ENCODE data around the gene HOXA9. TPM values are rescaled to one million over a fixed set of nuclear protein-coding genes. Genes with fewer than 3 reads are reported as not detected.

Gene HOXA9
- total and polyA plus RNA-seq, 2 of the 4 experiments (the other 2 are of a cell fraction) = 0.18 to 0.32 TPM

GRCh38 chr7:27213433-27214238, 48.3 kb upstream of the HOXA9 start (continued):
- no peak for TF ChIP-seq CEBPB (IDR thresholded peaks at IDR 0.05; ENCODE audit: low read depth, low read length)

GRCh38 chr7:27212497-27213432, 47.4 kb upstream of the HOXA9 start:
- Histone ChIP-seq H2AK9ac (replicated peaks; ENCODE audit: low read depth, low read length, poor library complexity) (no peak overlapping the region), H3K9me3 (ENCODE audit: control insufficient read depth, insufficient read depth, low read length) (no peaks in the 10 kb centered on the region), H2BK20ac (ENCODE audit: low read depth, low read length) (no peak overlapping the region), H3K36me3 (ENCODE audit: control insufficient read depth, insufficient read depth, low read length) (no peaks in the 10 kb centered on the region), H3K23ac (ENCODE audit: low read depth, low read length) (no peak overlapping the region), H2AK5ac (ENCODE audit: low read depth, low read length) (no peak overlapping the region), H3K18ac (ENCODE audit: low read depth, low read length) (no peak overlapping the region), H4K8ac (ENCODE audit: low read depth in 2 of 2, low read length in 2 of 2) (no peak overlapping the region), H2AFZ (replicated peaks; ENCODE audit: low read length, poor library complexity) (no peak overlapping the region), H3K14ac (replicated peaks; ENCODE audit: low read depth, low read length) (no peak overlapping the region), H3K27me3 (ENCODE audit: control insufficient read depth, insufficient read depth, low read length) (peaks cover 96% of the 10 kb centered on the region), H3K9ac (ENCODE audit: low read depth, low read length) (no peak overlapping the region), H3K4me3 (ENCODE audit: insufficient read depth, low read depth, low read length) (no peak overlapping the region), H4K91ac (ENCODE audit: insufficient read depth, low read depth, low read length) (no peak overlapping the region), H3K27ac (ENCODE audit: insufficient read depth, low read length) (no peak overlapping the region), H3K4ac (ENCODE audit: low read depth, low read length) (no peak overlapping the region), H3K9me1 (ENCODE audit: insufficient read depth, low read length) (no peaks in the 10 kb centered on the region), H2BK120ac (ENCODE audit: low read depth, low read length) (no peak overlapping the region), H3K56ac (ENCODE audit: extremely low read depth, insufficient read depth, low read length) (no peak overlapping the region), H3K4me1 (ENCODE audit: control insufficient read depth, insufficient read depth, low read length) (no peaks in the 10 kb centered on the region), H2BK15ac (ENCODE audit: low read depth, low read length) (no peak overlapping the region), H2BK5ac (ENCODE audit: low read depth, low read length, poor library complexity, severe bottlenecking) (no peak overlapping the region), H4K20me1 (ENCODE audit: insufficient read depth, low read length) (no peaks in the 10 kb centered on the region), H3K79me1 (ENCODE audit: low read depth in 1 of 2, low read length in 2 of 2) (no peaks in the 10 kb centered on the region), H4K5ac (ENCODE audit: low read depth, low read length) (no peak overlapping the region), H3K4me2 (ENCODE audit: low read depth, low read length) (no peak overlapping the region)
- CTCF ChIA-PET = no interaction called here
- POLR2A ChIA-PET (ENCODE audit: unreplicated experiment) = no interaction called here
- ATAC-seq (ENCODE audit: low read depth) (no peak), DNase-seq (no peak)
- intact Hi-C loops (cut with micrococcal nuclease) = loop anchor here (5.0 kb wide), 3 partner anchors 450 to 810 kb away; partner anchors contain the start of gene HIBADH
- WGBS, 2 experiments (ENCODE audit: extremely low coverage in 2 of 2, insufficient read length in 1 of 2) = 4% methylated on average over 20 of the region's 52 CpGs; no CpG with 5 or more reads in 1 of the 2 experiments
- no TSS peak for BruUV-seq (replicated peaks)
- in situ Hi-C loops (cut with MboI; ENCODE audit: low sequenced_read_pairs) = no loop called here
- dilution Hi-C loops (cut with HindIII; ENCODE audit: low sequenced_read_pairs, unreplicated experiment) = no loop called here
- no peak for TF ChIP-seq RFX5 (IDR thresholded peaks at IDR 0.05; ENCODE audit: low read depth, low read length)
- TF ChIP-seq USF2 (IDR thresholded peaks at IDR 0.05; ENCODE audit: low read depth, low read length) = no peak
- TF ChIP-seq NFE2L2 (IDR thresholded peaks at IDR 0.05; ENCODE audit: low read depth, low read length) = no peak
- no peak for TF ChIP-seq BHLHE40 (IDR thresholded peaks at IDR 0.05; ENCODE audit: low read depth, low read length)
- no peak for TF ChIP-seq SMC3 (IDR thresholded peaks at IDR 0.05; ENCODE audit: low read depth, low read length)
- no peak for TF ChIP-seq CTCF (conservative IDR thresholded peaks at IDR 0.05; ENCODE audit: low read depth, low read length)
- no peak for TF ChIP-seq MAZ (IDR thresholded peaks at IDR 0.05; ENCODE audit: borderline replicate concordance, low read depth, low read length)
- TF ChIP-seq MXI1 (IDR thresholded peaks at IDR 0.05; ENCODE audit: borderline replicate concordance, low read depth, low read length) = no peak

Measured in IMR-90 (cell line).